OCI-LY1 (cell line): ENCODE results near the gene DCUN1D2.

Experiments used
- CTCF ChIP-seq: fragments of 200-600 bp; sonication (generic), shearing (Covaris generic); IDR thresholded peaks from 2 replicates; pipeline ENCODE4 v1.5.1; 2017; ENCODE audit warnings: mild to moderate bottlenecking, antibody characterized with exemption, low read length, moderate library complexity, mixed read lengths
- EZH2 ChIP-seq: fragments of 200-600 bp; sonication (generic), shearing (Covaris generic); IDR thresholded peaks from 2 replicates; pipeline ENCODE4 v1.8.0; 2017; ENCODE audit warnings: borderline replicate concordance, mixed run types, mild to moderate bottlenecking, antibody characterized with exemption, low read length, moderate library complexity, mixed read lengths

- TF ChIP-seq EZH2: no peak
- no peak for TF ChIP-seq CTCF
Observed at GRCh38 chr13:113447596-113447995, 42.9 kb downstream of the DCUN1D2 start.
